Fibroblast of skin of abdomen (primary cell): ENCODE results near the gene ADAM12.
A peak's percentile ranks its signal among the peaks of the same experiment; 100 is the strongest.

Experiments used
- DNase-seq: peaks from one replicate; pipeline ENCODE4 v3.0.0-alpha.2; 2013

Gene ADAM12

GRCh38 chr10:126314863-126315493, 73.3 kb downstream of the ADAM12 start:
- no peak for DNase-seq

- DNase-seq, result no peak
Observed at GRCh38 chr10:126312167-126312566, 76.1 kb downstream of the ADAM12 start.

DNA sequence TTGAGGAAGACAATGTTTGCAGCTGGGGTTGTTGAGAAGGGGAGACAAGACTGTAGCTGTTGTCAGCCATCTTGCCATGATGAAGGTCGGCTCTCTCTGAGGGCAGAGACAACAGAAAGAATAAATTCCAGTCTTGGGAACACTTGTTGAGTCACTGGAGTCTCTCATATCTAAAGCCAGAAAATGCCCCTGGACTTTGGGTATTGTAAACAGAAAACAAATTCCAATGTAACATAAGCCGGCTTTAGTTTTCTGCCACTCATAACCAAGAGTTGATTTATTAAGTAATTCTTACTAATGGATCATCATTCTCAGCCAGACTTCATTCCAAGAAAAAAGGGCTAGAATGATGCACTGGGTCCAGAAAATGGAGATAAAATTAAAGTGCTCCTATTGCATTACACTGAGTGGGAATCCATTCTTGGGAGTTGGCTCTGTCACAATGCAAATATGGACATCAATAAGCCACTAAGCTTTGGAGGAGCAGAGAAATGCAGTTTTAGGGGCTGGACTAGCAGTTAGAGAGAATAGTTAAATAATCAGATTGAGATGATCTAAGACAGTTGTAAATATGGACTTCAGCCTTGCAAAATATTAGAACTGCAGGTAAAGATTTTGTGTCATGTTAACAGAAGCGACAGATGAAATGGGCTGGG, 78.9 kb downstream of the ADAM12 start:
- DNase-seq, result no peak

- peak; percentile 30 for DNase-seq
Observed at GRCh38 chr10:126302826-126303665, 85.2 kb downstream of the ADAM12 start.

DNA sequence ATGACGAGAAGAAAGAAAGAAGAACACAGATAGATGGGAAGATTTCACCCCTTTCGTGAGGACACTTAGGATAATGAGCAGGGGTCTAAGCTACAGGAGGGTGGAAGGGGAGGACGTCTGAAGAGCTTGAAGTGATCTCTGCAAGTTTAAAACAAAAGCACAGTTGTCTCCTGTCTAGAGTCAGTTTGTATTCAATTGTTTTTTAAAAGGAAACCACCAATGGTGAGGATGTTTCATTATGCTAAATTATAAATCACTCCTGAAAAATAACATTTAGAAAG, 85.9 kb downstream of the ADAM12 start:
- DNase-seq, result no peak

DNA sequence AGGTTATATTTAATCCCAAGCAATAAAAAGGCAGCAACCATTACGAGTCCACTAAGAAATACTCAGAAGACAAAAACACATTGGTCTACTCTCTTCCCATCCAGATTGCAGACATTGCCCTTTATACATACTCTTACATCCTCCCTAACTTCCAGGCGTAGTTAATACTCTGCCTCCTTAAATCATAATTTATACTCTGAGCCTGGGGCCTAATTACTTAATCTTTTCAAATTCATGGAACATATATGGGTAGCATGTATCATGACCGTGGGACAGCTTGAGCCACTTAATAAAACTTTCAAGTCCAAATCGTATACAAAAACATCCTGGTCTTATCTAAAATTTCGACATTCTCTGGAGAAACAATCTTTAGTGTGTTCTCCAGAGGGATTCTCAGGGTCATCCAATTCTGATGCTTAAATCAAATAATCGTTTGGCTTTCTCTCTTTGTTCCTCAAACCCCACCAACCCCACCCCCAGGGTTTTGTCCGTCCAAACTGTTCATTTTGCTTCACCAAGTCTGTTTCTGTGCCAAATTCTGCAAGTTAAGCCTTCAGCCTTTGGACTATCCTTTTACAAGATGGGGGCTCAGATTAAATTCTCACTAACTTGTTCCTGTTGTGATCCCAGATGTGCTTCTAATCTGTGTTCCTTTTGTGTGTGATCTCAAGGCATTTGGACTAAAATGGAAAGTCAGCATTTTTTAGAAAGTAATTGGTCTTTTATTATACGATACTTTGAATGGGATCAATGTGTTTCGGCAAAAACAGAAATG, 86.4 kb downstream of the ADAM12 start:
- no peak for DNase-seq

GRCh38 chr10:126294451-126294850, 93.8 kb downstream of the ADAM12 start:
- peak; percentile 39 for DNase-seq

GRCh38 chr10:126290232-126290631, 98.0 kb downstream of the ADAM12 start:
- DNase-seq, result no peak

GRCh38 chr10:126288547-126289493, 99.5 kb downstream of the ADAM12 start:
- DNase-seq, result no peak

- DNase-seq, result no peak
Observed at GRCh38 chr10:126286256-126286780, 102.0 kb downstream of the ADAM12 start.

DNA sequence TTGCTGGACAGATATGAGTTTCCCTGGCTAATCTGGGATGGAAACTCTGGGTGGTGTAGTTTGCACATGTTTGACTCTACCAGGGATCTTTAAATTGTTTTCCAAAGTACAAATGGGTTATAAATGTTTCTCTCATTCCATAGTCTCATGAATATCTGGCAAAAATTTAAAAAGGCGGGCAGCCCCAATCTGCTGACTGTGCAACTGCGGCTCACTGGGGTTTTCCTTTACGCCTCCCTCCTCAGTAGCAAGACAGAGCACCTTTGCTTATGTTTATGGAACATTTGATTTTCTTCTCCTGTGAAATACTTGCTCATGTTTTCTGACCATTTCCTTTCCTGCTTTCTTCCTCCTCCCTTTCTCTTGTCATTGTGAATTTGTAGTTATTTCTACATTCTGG, 105.0 kb downstream of the ADAM12 start:
- no peak for DNase-seq

- DNase-seq, result peak; percentile 57
Observed at GRCh38 chr10:126278851-126279250, 109.4 kb downstream of the ADAM12 start.

DNA sequence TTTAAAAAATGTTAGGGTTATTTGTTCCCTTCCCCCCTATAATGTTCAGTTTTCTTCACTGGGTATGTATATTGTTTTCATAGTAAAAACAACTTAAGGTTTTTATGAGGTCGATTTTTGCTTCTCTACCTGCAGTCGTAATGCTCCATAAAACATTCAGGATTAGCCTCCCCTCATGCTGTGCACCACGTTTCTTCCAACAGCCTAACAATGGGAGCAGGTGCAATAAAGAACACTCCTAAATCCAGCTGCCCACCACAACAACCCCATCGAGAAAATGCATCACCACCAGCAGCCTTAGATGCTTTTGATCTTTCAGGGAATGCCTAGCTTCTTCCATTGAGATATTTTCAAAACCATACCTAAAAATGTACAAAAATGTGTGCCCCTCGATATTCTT, 111.1 kb downstream of the ADAM12 start:
- DNase-seq, result no peak

- DNase-seq, result no peak
Observed at GRCh38 chr10:126272526-126272925, 115.8 kb downstream of the ADAM12 start.

DNA sequence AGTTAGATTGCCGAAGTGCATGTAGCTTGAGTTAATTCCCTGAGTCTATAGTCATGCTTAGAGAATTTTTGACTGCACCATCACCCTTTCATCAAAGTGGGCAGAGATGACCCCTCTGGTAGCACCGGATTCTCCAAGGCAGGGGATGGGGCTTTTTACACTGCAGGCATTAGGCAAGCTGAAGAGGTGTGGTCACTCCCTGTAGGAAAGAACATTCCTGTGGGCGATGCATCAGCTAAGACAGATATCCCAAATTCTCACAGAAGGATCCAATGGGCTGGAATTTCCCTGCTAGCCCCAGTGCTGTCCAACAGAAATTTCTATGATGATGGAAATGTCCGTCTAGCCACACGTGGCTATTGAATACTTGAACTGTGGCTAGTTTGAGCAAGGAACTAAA, 118.2 kb downstream of the ADAM12 start:
- peak; percentile 99 for DNase-seq

DNA sequence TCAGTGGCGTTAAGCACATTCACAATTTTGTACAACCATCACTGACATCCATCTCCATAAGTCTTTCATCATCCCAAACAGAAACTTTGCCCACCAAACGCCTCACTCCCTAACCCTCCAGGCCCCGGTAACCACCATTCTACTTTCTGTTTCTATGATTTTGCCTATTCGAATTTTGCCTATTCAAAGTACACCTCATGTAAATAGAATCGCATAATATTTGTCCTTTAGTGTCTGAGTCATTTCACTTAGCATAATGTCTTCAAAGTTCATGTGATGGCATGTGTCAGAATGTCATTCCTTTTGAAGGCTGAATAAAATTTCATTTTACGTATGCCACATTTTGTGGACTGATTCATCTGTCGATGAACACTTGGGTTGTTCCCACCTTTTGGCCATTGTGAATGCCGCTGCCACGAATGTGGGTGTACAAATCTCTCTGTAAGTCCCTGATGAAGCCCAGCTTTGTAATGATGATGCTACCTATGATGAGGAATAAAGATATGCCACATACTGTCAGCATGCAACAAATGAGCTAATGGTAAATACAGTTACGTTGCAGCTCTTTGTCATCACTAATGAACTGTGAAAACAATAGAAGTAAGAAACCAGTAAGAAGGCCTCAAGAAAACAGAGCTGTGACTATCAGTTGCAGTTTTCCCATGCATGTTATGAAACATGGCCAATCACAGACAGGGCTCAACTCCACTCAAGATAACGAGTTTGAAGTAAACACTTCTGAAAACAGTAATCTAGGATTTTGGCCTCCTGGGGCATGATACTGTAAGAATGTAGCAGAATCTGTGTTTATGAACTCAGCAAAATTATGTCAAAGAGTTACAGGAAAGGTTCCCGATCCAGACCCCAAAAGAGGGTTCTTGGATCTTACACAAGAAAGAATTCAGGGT, 120.0 kb downstream of the ADAM12 start:
- no peak for DNase-seq

- no peak for DNase-seq
Observed at GRCh38 chr10:126264102-126265018, 123.9 kb downstream of the ADAM12 start.

GRCh38 chr10:126263006-126263676, 125.1 kb downstream of the ADAM12 start:
- peak; percentile 47 for DNase-seq
